Non-pigmented ciliary epithelial cell (primary cell): ENCODE results near the gene RGS1.

Experiments used
- DNase-seq: peaks from one replicate; pipeline ENCODE4 v3.0.0-alpha.2; 2010; ENCODE audit warnings: low read depth

Gene RGS1

GRCh38 chr1:192620071-192620635 lies 44.6 kb downstream of the RGS1 start:
- DNase-seq: no peak

GRCh38 chr1:192626366-192627179 lies 51.0 kb downstream of the RGS1 start:
- no peak for DNase-seq

DNA sequence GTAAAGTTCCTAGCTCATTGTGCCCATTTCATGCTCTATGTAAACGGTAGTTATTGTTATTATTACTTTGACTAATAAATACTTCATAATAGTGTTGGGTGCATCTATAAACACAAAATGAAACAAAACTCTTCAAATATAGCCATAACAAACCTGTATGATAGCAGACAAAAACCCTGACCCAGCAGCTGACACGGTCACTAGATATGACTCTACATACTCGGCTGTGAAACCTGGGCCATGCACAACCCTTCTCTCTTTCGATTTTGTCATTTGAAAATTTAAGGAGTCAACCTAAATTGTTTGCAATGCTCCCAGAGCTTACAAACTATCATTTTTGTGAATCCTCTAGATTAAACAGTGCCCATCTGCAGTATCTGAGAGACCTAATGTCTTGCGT lies 52.3 kb downstream of the RGS1 start:
- DNase-seq: no peak

DNA sequence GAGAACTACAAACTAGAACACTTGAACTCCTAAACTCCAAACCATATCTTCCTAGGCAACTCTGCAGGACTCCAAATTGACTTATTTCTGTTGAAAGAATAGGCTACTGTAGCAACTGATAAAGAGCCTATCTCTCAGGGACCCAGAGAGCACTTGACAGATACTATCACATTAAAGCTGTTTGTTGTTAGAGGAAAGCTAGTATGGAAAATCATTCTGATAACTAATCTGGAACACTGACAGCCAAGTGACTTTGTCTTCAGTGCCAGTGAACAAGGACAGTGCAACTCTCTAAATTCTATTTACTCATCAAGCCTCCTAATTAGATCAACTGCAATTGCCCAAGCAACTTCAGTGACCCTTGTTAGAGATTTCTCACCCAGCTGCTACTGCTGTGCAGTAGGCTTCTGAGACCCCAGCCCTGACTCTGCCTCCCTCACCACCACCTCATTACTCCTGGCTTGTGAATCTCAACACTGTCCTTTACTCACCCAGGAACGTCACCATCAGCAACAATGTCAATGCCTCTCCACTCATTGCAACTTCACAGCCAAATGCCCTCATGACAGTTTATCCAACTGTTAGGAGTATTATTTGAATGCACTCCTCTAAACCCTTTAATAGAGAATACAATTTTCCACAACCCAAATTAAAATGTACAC lies 53.0 kb downstream of the RGS1 start:
- no peak for DNase-seq

DNA sequence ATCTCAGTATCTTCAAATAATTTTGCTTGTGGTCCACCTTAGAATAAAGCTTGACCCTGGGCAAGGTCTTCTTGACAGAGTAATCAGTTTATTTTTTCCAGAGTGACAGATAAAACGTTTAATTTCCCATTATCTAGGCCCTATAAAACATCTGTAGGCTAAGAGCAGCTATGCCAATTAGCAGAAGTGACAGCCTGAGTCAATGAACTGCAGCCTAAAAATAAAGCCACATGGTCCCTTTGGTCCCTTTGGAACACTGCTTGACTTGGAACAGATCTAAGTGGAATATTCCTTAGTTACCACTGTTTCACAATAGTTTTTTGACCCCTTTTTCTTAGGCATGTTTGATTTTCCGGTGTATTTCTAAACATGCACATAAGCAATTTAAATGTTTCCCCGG lies 54.0 kb downstream of the RGS1 start:
- no peak for DNase-seq
